Activated B cell treated with CpG ODN at 0.5 μM for 24 hours (primary cell): ENCODE measurements around the gene VRK3. TPM values are rescaled to one million over a fixed set of nuclear protein-coding genes. Genes with fewer than 3 reads are reported as not detected.

Experiments used
- ATAC-seq: fragments of 200-7000 bp; cut with Tn5 transposase; one replicate; pipeline ENCODE4 v1.10.0; 2021; ENCODE audit warnings: low read depth, mild to moderate bottlenecking, moderate library complexity
- CTCF ChIA-PET: fragments of 350-600 bp; sonication (Branson Sonifier 250); formaldehyde crosslinking; loops from one replicate; lab custom pipeline; 2021; ENCODE audit warnings: antibody characterized with exemption; lab: Charles Lee
- POLR2A ChIA-PET: fragments of 350-600 bp; sonication (Branson Sonifier 250); formaldehyde crosslinking; loops from one replicate; lab custom pipeline; 2021; ENCODE audit warnings: antibody characterized with exemption; lab: Charles Lee
- DNase-seq: peaks from one replicate; pipeline ENCODE4 v3.0.0; 2022
- H3K27ac Mint-ChIP-seq: one replicate; pipeline ENCODE4 v1.8.0; 2020; ENCODE audit warnings: mixed read lengths
- H3K27me3 Mint-ChIP-seq: one replicate; pipeline ENCODE4 v1.8.0; 2021; ENCODE audit warnings: mixed read lengths
- H3K36me3 Mint-ChIP-seq: one replicate; pipeline ENCODE4 v1.8.0; 2021; ENCODE audit warnings: low read depth, mixed read lengths
- H3K4me1 Mint-ChIP-seq: one replicate; pipeline ENCODE4 v1.8.0; 2021; ENCODE audit warnings: mixed read lengths
- H3K4me3 Mint-ChIP-seq: one replicate; pipeline ENCODE4 v1.8.0; 2020; ENCODE audit warnings: mild to moderate bottlenecking, mixed read lengths
- H3K9me3 Mint-ChIP-seq: one replicate; pipeline ENCODE4 v1.8.0; 2020; ENCODE audit warnings: mixed read lengths
- CTCF ChIP-seq: fragments of 200-600 bp; IDR thresholded peaks from one replicate; pipeline ENCODE4 v1.8.0; 2022; ENCODE audit warnings: antibody characterized with exemption, mild to moderate bottlenecking
- intact Hi-C: fragments of 100-400 bp; cut with micrococcal nuclease; formaldehyde crosslinking; loops from one replicate; pipeline ENCODE4 v1.15.1; 2024
- total RNA-seq: library from RNA; stranded (reverse); gene quantifications from 2 replicates; pipeline ENCODE4 v1.2.3, GENCODE V29; 2022

VRK3 gene
- total RNA-seq, 1 donor from 2014 or later, result 82.6 TPM

DNA sequence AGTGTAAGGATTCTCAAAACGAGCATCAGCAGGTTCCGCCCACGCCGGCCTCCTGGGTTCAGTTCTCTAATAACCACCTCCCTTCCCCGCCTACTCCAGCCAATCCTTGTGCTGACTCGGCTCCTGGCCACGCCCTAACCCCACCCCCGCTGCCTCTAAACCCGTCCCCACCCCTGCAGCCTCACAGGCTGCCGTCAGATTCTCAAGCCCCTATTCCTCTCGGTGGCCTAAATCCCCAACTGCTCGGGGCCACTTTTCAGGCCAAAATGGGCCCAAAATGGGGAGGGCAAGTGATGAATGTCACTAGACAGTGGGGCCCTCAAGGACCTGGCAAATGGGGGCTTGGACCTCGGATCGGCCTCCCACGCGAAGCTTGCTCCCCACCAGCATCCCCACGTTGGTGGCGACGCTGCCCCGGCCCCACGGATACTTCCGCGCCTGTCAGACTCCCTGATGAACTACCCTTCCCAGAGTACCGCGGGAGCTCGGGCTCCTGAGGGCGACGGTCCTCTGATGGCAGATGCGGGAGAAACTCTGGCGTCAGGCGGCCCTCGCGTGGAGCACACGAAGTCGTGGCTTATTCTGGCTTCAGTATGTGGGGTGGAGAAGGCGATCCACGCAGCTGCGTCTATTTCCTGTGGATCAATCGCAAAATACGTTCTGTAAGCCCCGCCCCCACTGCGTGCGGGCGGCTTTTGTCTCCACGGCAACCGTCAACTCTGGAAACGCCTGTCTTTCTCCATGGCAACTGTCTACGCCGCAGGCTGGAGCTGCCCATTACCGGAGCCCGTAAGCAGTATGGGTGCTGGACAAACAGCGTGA lies 25.4 kb upstream of the VRK3 start:
- POLR2A ChIA-PET, result interaction anchor here (0.5 to 0.7 kb wide), 2 partner anchors 351 to 1881 kb away, joined by 3 to 5 read pairs; no protein-coding TSS in a partner anchor
- Mint-ChIP-seq H3K27ac (peak overlapping the region; percentile 76), H3K4me3 (peak overlapping the region; percentile 89), H3K27me3 (peaks cover 4% of the 10 kb centered on the region), H3K4me1 (peaks cover 17% of the 10 kb centered on the region), H3K36me3 (peaks cover 29% of the 10 kb centered on the region), H3K9me3 (peaks cover 12% of the 10 kb centered on the region)
- DNase-seq (peak; percentile 71), ATAC-seq (peak; percentile 93)
- CTCF ChIA-PET, result interaction anchor here (1.9 kb wide), 1 partner anchor 25 kb away, joined by 5 read pairs; the partner anchor contains the start of genes VRK3 and ZNF473
- TF ChIP-seq CTCF, result no peak
- intact Hi-C loops, result loop anchor here (2.0 kb wide), 1 partner anchor 26 kb away; the partner anchor contains the start of gene VRK3

GRCh38 chr19:50047671-50048070 lies 22.5 kb upstream of the VRK3 start:
- TF ChIP-seq CTCF, result no peak
- POLR2A ChIA-PET, result no interaction called here
- peaks cover 56% of the 10 kb centered on the region for H3K36me3 Mint-ChIP-seq
- no peaks in the 10 kb centered on the region for H3K27me3 Mint-ChIP-seq
- H3K4me1 Mint-ChIP-seq, result peaks cover 17% of the 10 kb centered on the region
- H3K27ac Mint-ChIP-seq, result no peak overlapping the region
- no peak overlapping the region for H3K4me3 Mint-ChIP-seq
- ATAC-seq (no peak), DNase-seq (no peak)
- peaks cover 29% of the 10 kb centered on the region for H3K9me3 Mint-ChIP-seq
- CTCF ChIA-PET, result no interaction called here
- intact Hi-C loops, result no loop called here

- ATAC-seq (no peak), DNase-seq (no peak)
- H3K27ac Mint-ChIP-seq, result no peak overlapping the region
- no peak for TF ChIP-seq CTCF
- H3K27me3 Mint-ChIP-seq, result no peaks in the 10 kb centered on the region
- peaks cover 64% of the 10 kb centered on the region for H3K36me3 Mint-ChIP-seq
- H3K4me1 Mint-ChIP-seq, result peaks cover 17% of the 10 kb centered on the region
- no peak overlapping the region for H3K4me3 Mint-ChIP-seq
- CTCF ChIA-PET, result no interaction called here
- intact Hi-C loops, result no loop called here
- POLR2A ChIA-PET, result no interaction called here
- H3K9me3 Mint-ChIP-seq, result peaks cover 29% of the 10 kb centered on the region
Measured at GRCh38 chr19:50046649-50047503, 21.7 kb upstream of the VRK3 start.

DNA sequence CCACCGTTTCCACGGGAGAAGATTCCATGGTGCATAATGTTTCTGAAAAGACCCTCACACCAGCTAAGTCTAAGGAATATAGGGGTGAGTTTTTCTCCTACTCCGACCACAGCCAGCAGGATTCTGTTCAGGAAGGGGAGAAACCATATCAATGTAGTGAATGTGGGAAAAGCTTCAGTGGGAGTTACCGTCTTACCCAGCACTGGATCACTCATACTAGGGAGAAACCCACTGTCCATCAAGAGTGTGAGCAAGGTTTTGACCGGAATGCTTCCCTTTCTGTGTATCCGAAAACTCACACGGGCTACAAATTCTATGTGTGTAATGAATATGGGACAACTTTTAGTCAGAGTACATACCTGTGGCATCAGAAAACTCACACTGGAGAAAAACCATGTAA lies 19.8 kb upstream of the VRK3 start:
- CTCF ChIA-PET, result no interaction called here
- no peak for TF ChIP-seq CTCF
- POLR2A ChIA-PET, result no interaction called here
- no peak overlapping the region for H3K4me3 Mint-ChIP-seq
- peaks cover 84% of the 10 kb centered on the region for H3K36me3 Mint-ChIP-seq
- peaks cover 5% of the 10 kb centered on the region for H3K4me1 Mint-ChIP-seq
- no peak overlapping the region for H3K27ac Mint-ChIP-seq
- H3K27me3 Mint-ChIP-seq, result no peaks in the 10 kb centered on the region
- intact Hi-C loops, result no loop called here
- ATAC-seq (no peak), DNase-seq (no peak)
- H3K9me3 Mint-ChIP-seq, result peaks cover 29% of the 10 kb centered on the region

- intact Hi-C loops, result no loop called here
- H3K27ac Mint-ChIP-seq, result no peak overlapping the region
- no peak overlapping the region for H3K4me3 Mint-ChIP-seq
- no peaks in the 10 kb centered on the region for H3K27me3 Mint-ChIP-seq
- peaks cover 94% of the 10 kb centered on the region for H3K36me3 Mint-ChIP-seq
- no peak for ATAC-seq
- ChIA-PET POLR2A (no interaction called here), CTCF (no interaction called here)
- peaks cover 29% of the 10 kb centered on the region for H3K9me3 Mint-ChIP-seq
- no peak for DNase-seq
- no peaks in the 10 kb centered on the region for H3K4me1 Mint-ChIP-seq
- no peak for TF ChIP-seq CTCF
Measured at GRCh38 chr19:50043967-50044366, 18.8 kb upstream of the VRK3 start.
